ENCODE data around the gene RAP2A. TPM values are rescaled to one million over a fixed set of nuclear protein-coding genes. Genes with fewer than 3 reads are reported as not detected.
A peak's percentile ranks its signal among the peaks of the same experiment; 100 is the strongest.

The RAP2A gene
- polyA plus RNA-seq (2013, experiment 1 of 2), result 35.2 TPM
- polyA plus RNA-seq (2013, experiment 2 of 2), result 33.3 TPM

DNA sequence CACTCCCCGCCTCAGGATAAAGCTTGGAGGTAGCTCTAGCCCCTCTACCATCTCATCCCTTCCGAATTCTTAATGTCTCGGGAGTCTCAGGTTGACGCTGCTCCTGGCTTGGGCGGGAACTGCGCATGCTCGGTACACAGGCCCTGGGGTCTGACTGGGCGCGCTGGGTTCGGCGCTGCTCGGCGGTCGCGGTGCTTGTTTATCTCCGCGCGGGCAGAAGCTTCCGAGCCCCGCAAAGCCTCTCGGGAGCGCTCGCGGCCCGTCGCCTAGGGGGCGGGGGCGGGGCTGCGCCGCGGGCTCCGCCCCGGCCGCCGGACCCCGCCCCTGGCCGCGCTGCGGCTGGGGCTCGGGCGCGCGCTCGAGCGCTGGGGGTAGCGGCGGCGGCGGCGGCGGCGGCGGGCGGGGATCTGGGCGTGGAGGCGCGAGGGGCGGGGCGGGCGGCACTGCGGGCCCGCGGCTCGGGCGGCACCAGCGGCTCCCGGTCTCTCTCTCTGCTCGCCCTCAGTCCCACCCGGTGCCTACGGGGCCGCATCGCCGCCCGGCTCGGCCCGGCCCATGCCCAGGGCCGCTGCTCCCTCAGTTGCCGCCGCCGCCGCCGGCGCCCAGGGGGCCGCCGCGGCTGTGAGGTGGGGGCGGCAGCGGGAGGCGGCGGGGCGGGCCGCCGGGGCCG, at the start of gene RAP2A:
Gene RAP2A, plus strand, starts transcription at position 443 of the 670 bp plus-strand sequence. CDS start 302 bp downstream, outside the sequence.
- WGBS, 2 experiments (ENCODE audit: insufficient coverage in 2 of 2), result 0 to 1% methylated on average over 27 to 61 of the region's 94 CpGs
- Histone ChIP-seq H3K27ac (ENCODE audit: low read depth, low read length, severe bottlenecking) (peak within 1 kb of the TSS; percentile 99), H3K9me3 (ENCODE audit: control insufficient read depth, low read length) (no peaks in the 10 kb centered on the region), H3K36me3 (ENCODE audit: control insufficient read depth, insufficient read depth, low read length) (peaks cover 18% of the 10 kb centered on the region), H3K4me3 (ENCODE audit: extremely low read depth, insufficient read depth, low read length, poor library complexity, severe bottlenecking) (peak within 1 kb of the TSS; percentile 85), H3K4me1 (ENCODE audit: control insufficient read depth, insufficient read depth, low read length, poor library complexity, severe bottlenecking) (peaks cover under 1% of the 10 kb centered on the region)

GRCh38 chr13:97384371-97384770, 49.6 kb upstream of the RAP2A start:
- no peak overlapping the region for H3K27ac ChIP-seq (ENCODE audit: low read depth, low read length, severe bottlenecking)
- no CpG with 5 or more reads among the region's 2 CpGs for WGBS, 2 experiments (ENCODE audit: insufficient coverage in 2 of 2)
- no peaks in the 10 kb centered on the region for H3K9me3 ChIP-seq (ENCODE audit: control insufficient read depth, low read length)
- peaks cover 72% of the 10 kb centered on the region for H3K36me3 ChIP-seq (ENCODE audit: control insufficient read depth, insufficient read depth, low read length)
- H3K4me1 ChIP-seq (ENCODE audit: control insufficient read depth, insufficient read depth, low read length, poor library complexity, severe bottlenecking), result peaks cover 3% of the 10 kb centered on the region
- H3K4me3 ChIP-seq (ENCODE audit: extremely low read depth, insufficient read depth, low read length, poor library complexity, severe bottlenecking), result no peak overlapping the region

DNA sequence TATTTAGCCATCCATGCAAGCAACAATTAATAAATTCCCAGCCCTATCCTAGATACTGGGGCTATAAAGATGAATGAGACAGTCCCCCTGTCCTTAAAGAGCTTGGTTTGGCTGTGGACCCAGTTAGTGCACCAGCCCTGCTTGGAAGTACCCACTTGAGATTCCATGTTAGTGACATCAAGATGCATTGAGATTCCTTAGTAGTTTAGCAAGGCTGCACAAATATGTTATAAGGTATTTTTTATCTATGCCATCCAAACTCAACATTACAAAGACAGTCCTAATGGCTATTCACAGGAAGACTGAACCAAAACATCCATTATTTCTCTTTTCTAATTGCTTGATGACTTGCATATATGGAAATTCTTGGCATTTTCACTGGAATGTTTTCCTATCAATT, 48.8 kb upstream of the RAP2A start:
- Histone ChIP-seq H3K9me3 (ENCODE audit: control insufficient read depth, low read length) (no peaks in the 10 kb centered on the region), H3K4me3 (ENCODE audit: extremely low read depth, insufficient read depth, low read length, poor library complexity, severe bottlenecking) (no peak overlapping the region), H3K4me1 (ENCODE audit: control insufficient read depth, insufficient read depth, low read length, poor library complexity, severe bottlenecking) (peaks cover 3% of the 10 kb centered on the region), H3K27ac (ENCODE audit: low read depth, low read length, severe bottlenecking) (no peak overlapping the region), H3K36me3 (ENCODE audit: control insufficient read depth, insufficient read depth, low read length) (peaks cover 68% of the 10 kb centered on the region)

- Histone ChIP-seq H3K36me3 (ENCODE audit: control insufficient read depth, insufficient read depth, low read length) (peaks cover 61% of the 10 kb centered on the region), H3K27ac (ENCODE audit: low read depth, low read length, severe bottlenecking) (no peak overlapping the region), H3K4me3 (ENCODE audit: extremely low read depth, insufficient read depth, low read length, poor library complexity, severe bottlenecking) (no peak overlapping the region), H3K4me1 (ENCODE audit: control insufficient read depth, insufficient read depth, low read length, poor library complexity, severe bottlenecking) (peaks cover 3% of the 10 kb centered on the region), H3K9me3 (ENCODE audit: control insufficient read depth, low read length) (no peaks in the 10 kb centered on the region)
- WGBS, 2 experiments (ENCODE audit: insufficient coverage in 2 of 2), result 90 to 100% methylated on average over 2 of the region's 3 CpGs
Measured at GRCh38 chr13:97385854-97386253, 48.1 kb upstream of the RAP2A start.

DNA sequence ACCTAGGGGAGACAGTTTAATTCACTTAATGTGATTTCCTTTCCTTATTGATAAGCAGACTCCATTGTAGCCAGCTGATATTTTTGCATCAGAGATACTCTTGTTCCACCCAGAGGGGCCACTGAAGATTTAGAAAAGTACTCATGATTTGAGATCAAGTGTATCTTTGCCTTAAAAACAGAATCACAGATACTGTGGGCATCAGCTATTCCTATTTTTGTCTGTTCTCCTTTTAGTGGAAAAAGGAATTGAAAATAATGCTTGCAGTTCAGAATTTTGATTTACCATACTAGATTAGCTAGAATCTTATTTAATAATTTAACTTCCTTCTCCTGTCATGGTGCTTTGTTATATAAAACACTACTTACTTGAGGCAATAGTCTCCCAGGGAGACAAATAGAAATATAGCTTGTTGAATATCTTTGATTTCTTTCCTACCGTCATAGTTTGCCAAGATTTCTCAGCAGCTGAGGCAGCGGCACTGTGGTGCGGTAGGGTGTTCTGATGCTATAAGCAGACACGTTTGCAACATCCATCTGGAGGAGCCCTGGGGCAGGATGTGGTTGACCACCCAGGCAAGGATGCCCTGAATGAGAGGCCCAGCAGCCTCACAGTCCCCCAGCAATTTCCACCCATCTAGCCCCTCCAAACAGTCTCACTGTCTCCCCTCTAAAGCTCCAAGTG, 47.0 kb upstream of the RAP2A start:
- H3K4me1 ChIP-seq (ENCODE audit: control insufficient read depth, insufficient read depth, low read length, poor library complexity, severe bottlenecking), result peaks cover 3% of the 10 kb centered on the region

DNA sequence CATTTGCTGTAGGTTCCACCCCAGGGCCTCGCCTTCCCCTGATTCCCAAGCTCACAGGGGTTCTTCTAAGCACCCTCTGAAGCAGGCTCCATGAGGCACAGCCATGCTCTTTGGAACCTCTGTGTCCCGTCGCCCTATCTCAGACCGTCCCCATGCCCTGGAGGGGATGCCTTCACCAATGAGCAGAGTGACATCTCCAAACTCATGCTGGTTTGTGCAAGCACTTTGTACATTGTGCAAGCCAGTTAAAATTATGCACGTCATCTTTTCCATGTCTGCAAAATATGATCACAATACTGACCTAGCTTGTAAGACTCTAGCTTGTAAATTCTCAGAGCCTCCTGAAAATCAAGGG, 46.5 kb upstream of the RAP2A start:
- H3K36me3 ChIP-seq (ENCODE audit: control insufficient read depth, insufficient read depth, low read length), result peaks cover 60% of the 10 kb centered on the region
- no peaks in the 10 kb centered on the region for H3K9me3 ChIP-seq (ENCODE audit: control insufficient read depth, low read length)
- H3K4me1 ChIP-seq (ENCODE audit: control insufficient read depth, insufficient read depth, low read length, poor library complexity, severe bottlenecking), result peaks cover 3% of the 10 kb centered on the region
- no peak overlapping the region for H3K4me3 ChIP-seq (ENCODE audit: extremely low read depth, insufficient read depth, low read length, poor library complexity, severe bottlenecking)
- WGBS, 2 experiments (ENCODE audit: insufficient coverage in 2 of 2), result 95 to 97% methylated on average over 5 of the region's 5 CpGs
- H3K27ac ChIP-seq (ENCODE audit: low read depth, low read length, severe bottlenecking), result no peak overlapping the region

More for the DNA sequence above, 47.0 kb upstream of the RAP2A start:
- 94 to 96% methylated on average over 4 of the region's 4 CpGs for WGBS, 2 experiments (ENCODE audit: insufficient coverage in 2 of 2)
- no peak overlapping the region for H3K27ac ChIP-seq (ENCODE audit: low read depth, low read length, severe bottlenecking)
- H3K9me3 ChIP-seq (ENCODE audit: control insufficient read depth, low read length), result no peaks in the 10 kb centered on the region
- no peak overlapping the region for H3K4me3 ChIP-seq (ENCODE audit: extremely low read depth, insufficient read depth, low read length, poor library complexity, severe bottlenecking)
- H3K36me3 ChIP-seq (ENCODE audit: control insufficient read depth, insufficient read depth, low read length), result peaks cover 64% of the 10 kb centered on the region

GRCh38 chr13:97387890-97388289, 46.1 kb upstream of the RAP2A start:
- Histone ChIP-seq H3K4me1 (ENCODE audit: control insufficient read depth, insufficient read depth, low read length, poor library complexity, severe bottlenecking) (peaks cover 3% of the 10 kb centered on the region), H3K9me3 (ENCODE audit: control insufficient read depth, low read length) (no peaks in the 10 kb centered on the region), H3K27ac (ENCODE audit: low read depth, low read length, severe bottlenecking) (no peak overlapping the region), H3K4me3 (ENCODE audit: extremely low read depth, insufficient read depth, low read length, poor library complexity, severe bottlenecking) (no peak overlapping the region), H3K36me3 (ENCODE audit: control insufficient read depth, insufficient read depth, low read length) (peaks cover 55% of the 10 kb centered on the region)
- WGBS, 2 experiments (ENCODE audit: insufficient coverage in 2 of 2), result 100% methylated on average over 1 of the region's 1 CpG

GRCh38 chr13:97388373-97388772, 45.6 kb upstream of the RAP2A start:
- 82 to 100% methylated on average over 1 to 3 of the region's 3 CpGs for WGBS, 2 experiments (ENCODE audit: insufficient coverage in 2 of 2)
- Histone ChIP-seq H3K4me3 (ENCODE audit: extremely low read depth, insufficient read depth, low read length, poor library complexity, severe bottlenecking) (no peak overlapping the region), H3K4me1 (ENCODE audit: control insufficient read depth, insufficient read depth, low read length, poor library complexity, severe bottlenecking) (peaks cover 3% of the 10 kb centered on the region), H3K36me3 (ENCODE audit: control insufficient read depth, insufficient read depth, low read length) (peaks cover 50% of the 10 kb centered on the region), H3K27ac (ENCODE audit: low read depth, low read length, severe bottlenecking) (no peak overlapping the region), H3K9me3 (ENCODE audit: control insufficient read depth, low read length) (no peaks in the 10 kb centered on the region)

GRCh38 chr13:97390941-97391600, 42.9 kb upstream of the RAP2A start:
- peaks cover 34% of the 10 kb centered on the region for H3K36me3 ChIP-seq (ENCODE audit: control insufficient read depth, insufficient read depth, low read length)
- no peaks in the 10 kb centered on the region for H3K9me3 ChIP-seq (ENCODE audit: control insufficient read depth, low read length)
- 100% methylated on average over 1 of the region's 3 CpGs; no CpG with 5 or more reads in 1 of the 2 experiments for WGBS, 2 experiments (ENCODE audit: insufficient coverage in 2 of 2)
- H3K4me1 ChIP-seq (ENCODE audit: control insufficient read depth, insufficient read depth, low read length, poor library complexity, severe bottlenecking), result no peaks in the 10 kb centered on the region
- H3K4me3 ChIP-seq (ENCODE audit: extremely low read depth, insufficient read depth, low read length, poor library complexity, severe bottlenecking), result no peak overlapping the region
- no peak overlapping the region for H3K27ac ChIP-seq (ENCODE audit: low read depth, low read length, severe bottlenecking)

- Histone ChIP-seq H3K4me3 (ENCODE audit: extremely low read depth, insufficient read depth, low read length, poor library complexity, severe bottlenecking) (no peak overlapping the region), H3K27ac (ENCODE audit: low read depth, low read length, severe bottlenecking) (no peak overlapping the region), H3K9me3 (ENCODE audit: control insufficient read depth, low read length) (no peaks in the 10 kb centered on the region), H3K4me1 (ENCODE audit: control insufficient read depth, insufficient read depth, low read length, poor library complexity, severe bottlenecking) (no peaks in the 10 kb centered on the region), H3K36me3 (ENCODE audit: control insufficient read depth, insufficient read depth, low read length) (peaks cover 25% of the 10 kb centered on the region)
- WGBS, 2 experiments (ENCODE audit: insufficient coverage in 2 of 2), result no CpG with 5 or more reads among the region's 1 CpG
Measured at GRCh38 chr13:97392020-97392419, 41.9 kb upstream of the RAP2A start.

DNA sequence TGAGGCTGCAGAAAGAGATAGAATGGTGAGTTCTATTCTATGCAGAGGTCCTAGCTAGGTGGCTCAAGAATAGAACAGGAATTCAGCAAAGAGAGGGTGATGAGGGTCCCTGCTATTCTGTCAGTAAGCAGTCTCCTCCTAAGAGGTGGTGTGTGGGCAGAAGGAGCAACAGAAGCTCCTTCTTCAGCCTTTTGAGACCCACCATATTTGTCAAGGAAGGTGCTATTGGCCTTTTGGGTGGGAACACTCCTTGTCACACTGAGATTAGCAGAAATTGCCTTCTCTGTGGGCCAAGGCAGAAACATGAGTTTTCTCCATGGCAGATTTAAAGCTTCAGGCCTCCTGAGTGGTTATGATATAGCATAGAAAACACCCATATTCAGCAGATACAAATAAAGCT, 39.4 kb upstream of the RAP2A start:
- Histone ChIP-seq H3K4me3 (ENCODE audit: extremely low read depth, insufficient read depth, low read length, poor library complexity, severe bottlenecking) (no peak overlapping the region), H3K36me3 (ENCODE audit: control insufficient read depth, insufficient read depth, low read length) (peaks cover 12% of the 10 kb centered on the region), H3K4me1 (ENCODE audit: control insufficient read depth, insufficient read depth, low read length, poor library complexity, severe bottlenecking) (no peaks in the 10 kb centered on the region), H3K9me3 (ENCODE audit: control insufficient read depth, low read length) (no peaks in the 10 kb centered on the region), H3K27ac (ENCODE audit: low read depth, low read length, severe bottlenecking) (no peak overlapping the region)
